ELF-1 (cell line): Measurements from ENCODE around the gene METTL26.
A peak's percentile ranks its signal among the peaks of the same experiment; 100 is the strongest.

Experiments used
- DNase-seq: peaks from one replicate; pipeline ENCODE4 v3.0.0-alpha.2; 2016; ENCODE audit warnings: low read depth, low spot score

The METTL26 gene

DNA sequence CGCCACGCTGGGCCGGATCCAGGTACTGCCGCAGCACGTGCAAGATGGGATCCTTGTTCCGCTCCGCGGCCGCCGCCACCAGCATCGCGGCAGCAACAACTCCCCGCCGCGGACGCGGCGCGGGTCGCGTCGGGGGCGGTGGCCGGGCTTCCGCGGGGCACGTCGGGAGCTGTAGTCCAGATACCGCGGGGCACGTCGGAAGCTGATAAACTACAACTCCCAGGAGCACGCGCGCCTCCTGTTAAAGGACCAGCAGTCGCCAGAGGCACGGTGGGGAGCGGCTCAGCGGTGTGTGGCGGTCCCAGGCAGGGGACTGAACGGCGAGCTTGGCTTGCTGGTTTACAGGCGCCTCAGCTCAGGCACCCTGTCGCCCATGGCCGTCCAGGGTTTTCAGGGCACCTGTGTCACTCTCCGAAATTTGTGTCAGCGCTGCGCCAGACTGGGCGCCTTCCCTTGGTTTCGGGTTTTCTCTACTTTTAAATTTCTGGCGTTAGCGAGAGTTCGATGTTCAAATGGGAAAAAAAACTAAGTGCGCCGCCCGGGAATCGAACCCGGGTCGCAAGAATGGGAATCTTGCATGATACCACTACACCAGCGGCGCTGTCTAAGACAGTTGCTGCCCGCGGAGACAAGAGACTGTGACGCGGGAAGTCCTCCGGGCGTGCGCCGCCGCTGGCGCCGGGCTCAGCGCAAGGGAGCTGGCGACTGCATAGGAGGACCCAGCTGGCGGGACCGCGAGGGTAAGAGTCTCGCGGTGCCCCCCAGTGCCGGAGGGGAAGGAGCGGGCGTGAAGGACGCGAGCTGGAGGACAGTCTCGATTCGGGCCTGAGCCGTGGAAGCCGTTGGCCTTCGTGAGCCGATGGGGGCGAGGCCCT lies at the start of gene METTL26:
Gene METTL26, minus strand, starts transcription at position 100 of the 875 bp plus-strand sequence. Its CDS starts 15 bp downstream, at position 85.
- DNase-seq: peak; percentile 97

DNA sequence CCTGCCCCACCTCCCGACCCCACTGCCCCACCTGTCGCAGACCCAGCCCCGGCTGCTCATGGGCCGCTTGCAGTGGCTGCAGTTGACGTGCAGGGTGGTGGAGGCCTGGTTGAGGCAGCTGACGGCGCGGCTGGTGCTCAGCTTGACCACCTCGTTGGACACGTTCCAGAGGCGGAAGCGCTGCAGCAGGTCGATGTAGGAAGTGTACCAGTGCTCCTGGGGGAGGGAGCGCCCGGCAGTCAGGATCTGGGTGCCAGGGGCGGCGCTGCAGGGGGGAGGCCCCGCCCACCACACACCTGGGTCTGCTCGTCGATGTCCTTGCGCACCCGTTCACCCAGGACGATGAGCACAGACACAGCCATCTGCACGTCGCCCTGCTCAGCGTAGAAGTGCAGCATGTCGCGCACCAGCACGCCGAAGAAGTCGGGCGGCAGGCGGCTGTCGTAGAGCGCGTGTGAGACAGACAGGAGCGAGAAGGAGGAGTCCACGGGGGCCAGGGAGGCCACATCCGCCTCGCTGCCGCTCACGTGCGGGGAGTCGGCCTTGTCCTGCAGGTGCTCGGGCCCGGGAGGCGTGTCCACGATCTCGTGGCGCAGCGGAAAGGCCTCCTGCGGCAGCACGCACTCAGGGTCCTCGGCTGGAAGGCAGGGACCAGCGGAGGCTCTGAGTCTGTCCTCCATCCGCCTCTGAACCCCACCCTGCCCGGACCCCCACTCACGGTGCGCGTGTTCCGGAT lies 49.0 kb upstream of the METTL26 start:
- no peak for DNase-seq

DNA sequence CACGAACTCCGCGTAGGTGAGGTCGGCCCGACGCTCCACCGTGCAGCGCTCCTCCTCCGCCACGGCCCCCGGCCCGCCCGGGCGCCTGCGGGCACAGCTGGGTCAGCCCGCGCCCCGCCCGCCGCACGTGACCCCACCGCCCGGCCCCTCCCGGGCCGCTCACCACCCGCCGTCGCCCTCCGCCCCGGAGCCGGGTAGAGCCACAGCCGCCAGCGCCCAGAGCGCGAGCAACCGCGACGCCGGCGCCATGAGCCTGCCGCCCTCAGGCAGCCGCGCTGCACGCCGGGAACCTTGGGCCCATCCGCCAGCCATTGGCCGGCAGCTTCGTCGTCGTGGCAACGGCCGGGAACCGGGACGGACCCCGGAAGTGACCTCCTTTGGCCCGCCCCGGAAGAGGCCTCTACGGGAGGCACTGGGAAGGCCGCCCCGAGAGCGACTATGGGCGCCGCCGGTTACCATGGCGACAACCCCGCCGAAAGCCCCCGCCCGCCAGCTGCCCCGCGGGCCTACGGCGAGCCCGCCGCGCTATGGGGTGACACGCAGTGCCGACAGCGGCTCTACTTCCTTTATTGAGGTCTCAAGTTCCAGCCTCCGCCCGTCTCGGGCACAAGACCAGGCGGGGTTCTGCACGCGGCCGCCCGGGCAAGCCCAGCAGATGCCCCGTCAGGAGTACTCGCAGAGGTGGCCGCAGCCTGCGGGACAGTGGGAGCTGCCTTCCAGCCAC lies 48.1 kb upstream of the METTL26 start, which contains the start of gene JMJD8:
Gene JMJD8, minus strand, starts transcription at position 264 of the 724 bp plus-strand sequence. Its CDS starts 15 bp downstream, at position 249.
- DNase-seq: peak; percentile 98

DNA sequence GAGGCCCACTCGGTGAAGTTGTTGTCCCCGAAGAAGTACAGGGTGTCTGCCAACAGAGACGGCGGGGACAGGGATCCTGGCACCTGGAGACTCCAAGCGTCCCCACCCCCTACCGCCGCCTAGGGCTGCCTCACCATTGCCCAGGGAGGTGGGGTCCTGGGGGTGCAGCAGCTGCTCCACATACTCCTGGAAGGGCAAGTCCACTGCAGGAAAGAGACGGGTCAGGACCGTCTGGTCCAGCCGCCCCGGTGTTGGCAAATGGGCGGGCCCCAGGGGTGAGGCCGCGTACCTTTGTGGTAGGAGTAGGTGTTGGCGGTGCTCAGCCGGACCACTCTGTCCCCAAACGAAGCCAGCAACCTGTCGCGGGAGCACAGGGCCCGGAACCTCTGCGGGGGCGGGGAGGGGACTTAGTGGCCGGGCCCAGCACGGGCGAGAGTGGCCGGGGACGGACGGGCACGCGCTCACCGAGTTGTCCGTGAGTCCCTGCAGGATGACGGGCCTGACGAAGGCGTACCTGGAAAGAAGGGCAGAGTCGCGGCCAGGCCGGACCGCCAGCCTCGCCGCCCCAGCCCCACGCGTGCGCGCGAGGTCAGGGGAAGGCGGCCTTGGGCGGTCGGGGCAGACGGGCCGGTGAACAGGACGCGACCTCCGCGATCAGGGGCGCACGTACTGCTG lies 47.4 kb upstream of the METTL26 start:
- DNase-seq: no peak

DNA sequence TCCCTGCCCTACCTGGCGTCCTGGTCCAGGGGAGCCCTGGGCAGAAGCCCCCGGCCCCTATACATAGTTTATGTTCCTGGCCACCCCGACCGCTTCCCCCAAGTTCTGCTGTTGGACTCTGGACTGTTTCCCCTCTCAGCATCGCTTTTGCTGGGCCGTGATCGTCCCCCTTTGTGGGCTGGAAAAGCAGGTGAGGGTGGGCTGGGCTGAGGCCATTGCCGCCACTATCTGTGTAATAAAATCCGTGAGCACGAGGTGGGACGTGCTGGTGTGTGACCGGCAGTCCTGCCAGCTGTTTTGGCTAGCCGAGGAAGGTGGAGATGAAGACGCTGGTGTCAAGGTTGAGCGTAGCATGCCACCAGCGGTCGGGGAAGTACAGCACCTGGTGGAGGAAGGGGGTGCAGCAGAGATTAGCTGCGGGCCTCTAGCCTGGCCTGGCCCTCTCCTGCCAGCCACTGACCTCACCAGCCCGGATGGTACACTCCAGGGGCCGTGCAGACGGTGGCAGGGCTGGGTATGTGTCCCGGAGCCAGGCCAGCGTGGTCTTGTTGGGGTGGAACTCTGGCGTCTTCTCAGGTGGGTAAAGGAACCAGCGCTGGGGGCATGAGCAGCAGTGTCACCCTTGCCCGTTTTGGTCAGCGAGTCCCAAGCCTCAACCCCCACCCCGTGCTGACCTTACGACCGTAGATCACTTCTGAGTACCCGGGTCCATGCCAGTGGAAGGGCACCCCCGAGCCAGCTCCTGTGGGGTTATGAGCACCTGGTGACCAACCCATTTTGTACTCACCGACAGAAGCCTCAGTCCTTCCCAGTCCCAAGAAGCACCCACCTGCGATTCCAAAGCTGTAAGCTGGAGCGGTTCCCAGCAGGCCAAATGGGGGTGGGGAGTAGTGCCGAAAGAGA lies 46.6 kb upstream of the METTL26 start:
- DNase-seq: no peak

DNA sequence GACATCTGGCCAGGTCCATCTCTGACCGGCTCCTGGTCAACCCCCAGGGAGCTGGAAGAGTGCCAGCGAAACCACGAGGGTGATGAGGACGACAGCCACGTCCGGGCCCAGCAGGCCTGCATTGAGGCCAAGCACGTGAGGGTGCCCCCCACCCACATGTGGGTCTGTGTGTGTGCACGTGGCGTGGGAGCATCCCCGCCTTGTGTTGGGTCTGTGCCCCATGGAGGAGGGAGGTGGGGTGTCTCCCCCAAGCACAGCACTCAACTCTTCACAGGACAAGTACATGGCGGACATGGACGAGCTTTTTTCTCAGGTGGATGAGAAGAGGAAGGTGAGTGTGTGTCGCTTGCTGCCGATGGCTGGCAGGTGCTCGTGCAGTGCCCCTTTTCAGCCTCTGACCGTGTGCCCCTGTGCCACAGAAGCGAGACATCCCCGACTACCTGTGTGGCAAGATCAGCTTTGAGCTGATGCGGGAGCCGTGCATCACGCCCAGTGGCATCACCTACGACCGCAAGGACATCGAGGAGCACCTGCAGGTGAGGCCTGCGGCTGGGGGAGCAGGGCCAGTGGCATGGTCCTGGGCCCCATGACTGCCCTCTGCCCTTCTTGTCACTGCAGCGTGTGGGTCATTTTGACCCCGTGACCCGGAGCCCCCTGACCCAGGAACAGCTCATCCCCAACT lies 45.8 kb upstream of the METTL26 start:
- no peak for DNase-seq

DNA sequence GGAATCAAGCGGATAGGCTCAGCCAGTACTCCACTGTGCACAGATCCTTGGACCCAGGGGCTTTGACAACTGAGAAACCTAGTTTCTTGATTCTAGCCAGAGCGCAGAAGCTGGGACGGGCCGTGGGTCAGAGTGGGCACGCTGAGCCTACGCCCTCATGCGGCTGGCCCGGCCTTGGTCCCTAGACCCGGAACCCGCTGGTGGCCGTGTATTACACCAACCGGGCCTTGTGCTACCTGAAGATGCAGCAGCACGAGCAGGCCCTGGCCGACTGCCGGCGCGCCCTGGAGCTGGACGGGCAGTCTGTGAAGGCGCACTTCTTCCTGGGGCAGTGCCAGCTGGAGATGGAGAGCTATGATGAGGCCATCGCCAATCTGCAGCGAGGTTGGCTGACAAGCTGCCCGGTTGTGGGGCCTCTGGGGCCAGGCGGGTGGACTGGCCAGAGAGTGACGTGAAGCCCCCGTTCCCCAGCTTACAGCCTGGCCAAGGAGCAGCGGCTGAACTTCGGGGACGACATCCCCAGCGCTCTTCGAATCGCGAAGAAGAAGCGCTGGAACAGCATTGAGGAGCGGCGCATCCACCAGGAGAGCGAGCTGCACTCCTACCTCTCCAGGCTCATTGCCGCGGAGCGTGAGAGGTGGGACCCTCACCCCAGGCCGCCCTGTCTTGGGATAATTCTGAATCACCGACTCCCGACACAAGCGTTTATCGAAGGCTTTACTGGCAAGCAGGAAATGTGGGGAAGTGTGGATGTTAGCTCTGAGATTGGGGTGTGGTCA lies 45.1 kb upstream of the METTL26 start:
- DNase-seq: no peak

DNA sequence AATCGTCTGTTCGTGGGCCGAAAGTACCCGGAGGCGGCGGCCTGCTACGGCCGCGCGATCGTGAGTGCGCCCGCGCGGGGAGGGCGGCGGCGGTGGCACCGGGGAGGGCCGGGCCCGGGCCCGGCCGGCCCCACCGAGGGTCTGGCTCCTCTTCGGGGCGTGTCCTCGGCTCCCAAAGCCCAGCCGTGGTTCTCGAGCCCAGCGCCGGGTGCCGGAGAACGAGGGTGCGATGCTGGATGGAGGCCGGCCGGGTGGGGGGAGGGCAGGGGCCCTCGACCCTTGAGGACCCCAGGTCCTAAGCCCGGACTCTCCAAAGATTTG lies 44.5 kb upstream of the METTL26 start:
- no peak for DNase-seq

DNA sequence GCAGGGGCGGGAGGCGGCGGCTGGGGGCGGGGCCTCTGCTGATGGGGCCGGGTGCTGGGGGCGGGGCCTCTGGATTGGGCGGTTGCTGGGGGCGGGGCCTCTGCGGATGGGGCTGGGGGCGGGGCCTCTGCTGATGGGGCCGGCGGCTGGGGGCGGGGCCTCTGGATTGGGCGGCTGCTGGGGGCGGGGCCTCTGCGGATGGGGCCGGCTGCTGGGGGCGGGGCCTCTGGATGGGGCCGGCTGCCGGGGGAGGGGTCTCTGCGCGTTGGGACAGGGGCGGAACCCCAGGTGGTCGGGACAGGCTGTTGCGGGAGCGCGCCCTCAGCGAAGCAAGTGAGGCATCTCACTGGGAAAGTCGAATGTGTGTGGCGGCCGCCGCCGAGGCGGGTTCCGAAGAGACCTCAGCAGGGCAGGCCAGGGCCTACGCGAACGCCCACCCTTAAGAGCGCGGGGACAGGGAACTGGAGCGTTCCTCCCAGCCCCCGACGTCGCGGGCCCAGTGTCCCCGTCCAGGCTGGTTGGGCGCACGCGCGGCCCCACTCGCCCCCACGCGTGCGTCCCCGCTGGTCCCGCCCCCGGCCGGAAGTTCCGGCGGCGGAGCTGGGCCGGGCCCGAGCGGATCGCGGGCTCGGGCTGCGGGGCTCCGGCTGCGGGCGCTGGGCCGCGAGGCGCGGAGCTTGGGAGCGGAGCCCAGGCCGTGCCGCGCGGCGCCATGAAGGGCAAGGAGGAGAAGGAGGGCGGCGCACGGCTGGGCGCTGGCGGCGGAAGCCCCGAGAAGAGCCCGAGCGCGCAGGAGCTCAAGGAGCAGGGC lies 43.9 kb upstream of the METTL26 start, which contains the start of gene STUB1:
Gene STUB1, plus strand, starts transcription at position 597 of the 811 bp plus-strand sequence. Its CDS starts 116 bp downstream, at position 713.
- peak; percentile 89 for DNase-seq

DNA sequence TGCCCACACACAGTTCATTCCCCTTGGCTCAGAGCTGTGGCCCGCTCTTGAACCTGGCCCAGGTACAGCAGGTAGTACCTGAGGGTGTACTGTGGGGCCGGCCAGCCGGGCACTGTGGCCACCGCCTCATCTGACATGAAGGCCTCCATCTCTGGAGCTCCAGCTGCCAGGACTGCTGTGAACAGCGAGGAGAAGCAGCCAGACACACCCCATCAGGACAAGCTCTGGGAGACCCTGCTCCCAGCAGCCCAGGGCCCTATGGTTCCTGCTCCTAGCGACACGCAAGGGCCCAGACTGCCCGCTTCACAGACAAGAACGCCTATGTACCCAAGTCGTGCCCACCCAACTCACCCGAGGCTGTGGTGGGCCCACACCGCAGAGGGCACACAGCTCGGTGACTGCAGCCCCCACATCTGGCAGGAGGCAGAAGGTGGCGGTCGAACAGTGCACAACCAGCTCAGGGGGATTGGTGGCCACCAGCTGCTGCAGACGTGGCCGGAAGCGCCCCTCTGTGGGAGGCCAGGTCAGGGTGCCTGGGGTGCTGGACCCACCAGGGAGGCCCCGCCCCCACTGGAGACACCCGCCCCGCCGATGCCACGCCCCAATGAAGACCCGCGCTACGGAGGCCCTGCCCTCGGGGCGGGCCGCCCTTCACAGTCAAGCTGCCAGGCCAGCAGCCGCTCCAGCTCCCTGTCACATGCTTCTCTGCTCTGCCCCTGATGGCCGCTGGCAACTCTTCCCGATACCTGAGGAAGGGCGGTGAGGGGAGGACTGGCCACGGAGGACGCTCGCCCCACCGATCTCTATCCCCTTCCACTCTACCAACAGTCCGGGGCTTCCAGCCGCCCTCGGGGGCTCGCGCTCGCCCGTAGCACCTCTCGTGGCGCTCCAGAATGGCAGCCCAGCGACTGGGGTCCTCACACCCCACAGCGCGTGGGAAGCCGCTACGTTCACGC lies 43.0 kb upstream of the METTL26 start:
- DNase-seq: peak; percentile 82

DNA sequence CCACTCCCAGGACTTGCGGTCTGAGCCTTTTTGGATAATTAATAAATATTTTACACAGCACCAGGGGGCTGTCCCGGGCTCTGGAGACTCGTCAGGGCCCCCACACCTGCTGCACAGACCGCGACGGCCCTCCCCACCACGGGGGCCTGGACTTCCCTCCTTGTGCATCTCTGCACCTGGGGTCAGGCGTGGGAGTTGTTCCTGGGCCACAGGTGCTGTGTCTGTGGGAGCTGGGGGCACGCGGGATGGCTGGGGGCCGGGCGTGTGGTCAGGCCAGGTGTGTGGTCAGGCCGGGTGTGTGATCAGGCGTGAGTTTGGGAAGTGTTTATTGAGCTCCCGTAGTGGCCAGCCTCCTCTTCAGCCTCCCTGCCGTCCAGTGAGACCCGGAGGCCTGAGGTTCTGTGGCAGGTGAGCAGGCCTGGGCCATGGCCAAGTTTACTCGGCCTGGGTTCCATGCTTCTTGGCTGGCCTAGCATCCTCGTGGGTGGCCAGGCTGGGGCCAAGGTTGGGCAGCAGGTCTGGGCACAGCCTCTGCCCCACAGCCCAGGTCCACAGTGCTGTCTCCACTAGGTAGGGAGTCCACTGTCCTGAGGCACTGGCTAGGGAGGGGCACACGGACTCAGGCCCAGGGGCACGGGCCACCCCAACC lies 42.2 kb upstream of the METTL26 start:
- DNase-seq: no peak

DNA sequence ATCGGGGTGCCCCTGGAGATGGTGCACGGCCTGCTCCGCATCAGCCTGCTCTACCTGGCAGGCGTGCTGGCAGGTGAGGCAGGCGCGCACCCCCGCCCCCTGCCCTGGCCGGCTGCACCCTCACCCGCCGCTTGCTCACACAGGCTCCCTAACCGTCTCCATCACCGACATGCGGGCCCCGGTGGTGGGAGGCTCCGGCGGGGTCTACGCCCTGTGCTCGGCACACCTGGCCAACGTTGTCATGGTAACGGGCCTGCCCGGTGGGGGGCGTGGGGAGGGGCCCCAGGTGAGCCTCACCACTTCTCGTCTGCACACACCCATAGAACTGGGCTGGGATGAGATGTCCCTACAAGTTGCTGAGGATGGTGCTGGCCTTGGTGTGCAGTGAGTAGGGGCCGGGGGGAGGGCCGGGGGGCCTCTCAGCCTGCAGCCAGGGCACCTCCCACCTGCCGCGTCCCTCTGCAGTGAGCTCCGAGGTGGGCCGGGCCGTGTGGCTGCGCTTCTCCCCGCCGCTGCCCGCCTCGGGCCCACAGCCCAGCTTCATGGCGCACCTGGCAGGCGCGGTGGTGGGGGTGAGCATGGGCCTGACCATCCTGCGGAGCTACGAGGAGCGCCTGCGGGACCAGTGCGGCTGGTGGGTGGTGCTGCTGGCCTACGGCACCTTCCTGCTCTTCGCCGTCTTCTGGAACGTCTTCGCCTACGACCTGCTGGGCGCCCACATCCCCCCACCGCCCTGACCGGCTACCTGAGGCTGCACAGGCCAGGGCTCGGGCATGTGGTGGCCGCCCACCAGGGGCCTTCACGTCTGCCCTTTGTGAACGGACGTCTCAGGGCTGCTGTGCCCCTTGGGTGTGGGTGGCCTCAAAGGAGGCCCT lies 41.4 kb upstream of the METTL26 start:
- DNase-seq: no peak

DNA sequence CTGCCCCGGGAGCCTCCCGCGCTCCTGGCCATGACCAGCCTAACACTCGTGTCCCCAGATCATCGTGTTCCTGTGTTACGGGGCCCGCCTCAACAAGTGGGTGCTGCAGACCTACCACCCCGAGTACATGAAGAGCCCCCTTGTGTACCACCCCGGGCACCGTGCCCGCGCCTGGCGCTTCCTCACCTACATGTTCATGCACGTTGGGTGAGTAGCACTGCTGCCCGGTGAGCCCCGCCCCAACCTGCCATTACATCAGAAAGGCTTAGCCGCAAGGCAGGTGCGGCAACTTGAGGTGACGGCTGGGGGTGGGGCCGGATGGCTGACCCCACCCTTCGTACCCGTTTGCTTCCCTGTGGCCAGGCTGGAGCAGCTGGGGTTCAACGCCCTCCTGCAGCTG lies 40.8 kb upstream of the METTL26 start:
- DNase-seq: no peak

DNA sequence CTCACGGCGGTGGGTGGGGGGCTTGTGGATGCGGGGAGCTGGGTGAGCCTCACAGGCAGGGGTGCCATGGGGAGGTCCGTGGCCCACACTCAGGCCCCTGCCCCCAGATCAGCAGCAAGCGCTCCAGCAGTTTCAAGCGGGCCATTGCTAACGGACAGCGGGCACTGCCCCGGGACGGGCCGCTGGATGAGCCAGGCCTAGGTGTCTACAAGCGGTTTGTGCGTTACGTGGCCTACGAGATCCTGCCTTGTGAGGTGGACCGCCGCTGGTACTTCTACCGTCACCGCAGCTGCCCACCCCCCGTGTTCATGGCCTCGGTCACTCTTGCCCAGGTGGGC lies 40.4 kb upstream of the METTL26 start:
- DNase-seq: no peak

DNA sequence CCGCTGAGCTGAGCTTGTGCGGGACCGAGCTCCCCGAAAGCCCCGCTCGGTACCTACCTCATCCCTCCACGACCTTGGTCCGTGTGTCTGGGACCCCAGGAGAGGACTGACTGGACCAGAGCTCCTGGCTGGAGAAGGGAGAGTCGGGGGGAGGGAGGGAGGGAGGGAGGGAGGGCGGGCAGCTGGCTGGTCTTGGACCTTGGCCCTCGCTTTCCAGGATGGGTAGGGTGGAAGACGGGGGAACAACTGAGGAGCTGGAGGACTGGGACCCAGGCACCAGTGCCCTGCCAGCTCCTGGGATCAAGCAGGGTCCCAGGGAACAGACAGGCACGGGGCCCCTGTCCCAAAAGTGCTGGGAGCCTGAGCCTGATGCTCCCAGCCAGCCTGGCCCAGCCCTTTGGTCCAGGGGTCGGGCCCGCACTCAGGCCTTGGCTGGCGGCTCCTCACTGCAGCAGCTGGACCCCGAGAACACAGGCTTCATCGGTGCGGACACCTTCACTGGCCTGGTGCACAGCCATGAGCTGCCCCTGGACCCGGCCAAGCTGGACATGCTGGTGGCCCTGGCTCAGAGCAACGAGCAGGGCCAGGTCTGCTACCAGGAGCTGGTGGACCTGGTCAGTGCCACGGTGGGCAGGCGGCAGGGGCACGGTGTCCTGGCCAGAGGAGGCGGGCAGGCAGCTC lies 39.9 kb upstream of the METTL26 start:
- DNase-seq: no peak
